NCI-H510A treated with DMSO at 0.1 percent for 48 hours (cell line): ENCODE data around the gene METTL15.
"Not testable (repeated sequence)": the region's sequence is repeated elsewhere in the genome, so short reads cannot be mapped to it uniquely, and the experiment has no call there.

ENCODE experiments used
- DNase-seq: peaks from one replicate; lab custom pipeline; 2025; lab: John Stamatoyannopoulos, UW

Gene METTL15, protein sequence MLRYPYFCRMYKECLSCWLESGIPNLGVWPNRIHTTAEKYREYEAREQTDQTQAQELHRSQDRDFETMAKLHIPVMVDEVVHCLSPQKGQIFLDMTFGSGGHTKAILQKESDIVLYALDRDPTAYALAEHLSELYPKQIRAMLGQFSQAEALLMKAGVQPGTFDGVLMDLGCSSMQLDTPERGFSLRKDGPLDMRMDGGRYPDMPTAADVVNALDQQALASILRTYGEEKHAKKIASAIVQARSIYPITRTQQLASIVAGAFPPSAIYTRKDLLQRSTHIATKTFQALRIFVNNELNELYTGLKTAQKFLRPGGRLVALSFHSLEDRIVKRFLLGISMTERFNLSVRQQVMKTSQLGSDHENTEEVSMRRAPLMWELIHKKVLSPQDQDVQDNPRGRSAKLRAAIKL

GRCh38 chr11:28107750-28108618, at the start of gene METTL15, which contains the start of gene KIF18A:
METTL15 (plus strand) TSS chr11:28108388; CDS start chr11:28113335, 4,947 bp downstream.
KIF18A (minus strand) TSS chr11:28108156; CDS start chr11:28097947, 10,209 bp downstream.
- peak; percentile 86 for DNase-seq

- no peak for DNase-seq
These were observed 36.9 kb upstream of the METTL15 start for GRCh38 chr11:28071305-28071704.

- DNase-seq, result no peak
These were observed 35.9 kb upstream of the METTL15 start for GRCh38 chr11:28072321-28072720.

DNA sequence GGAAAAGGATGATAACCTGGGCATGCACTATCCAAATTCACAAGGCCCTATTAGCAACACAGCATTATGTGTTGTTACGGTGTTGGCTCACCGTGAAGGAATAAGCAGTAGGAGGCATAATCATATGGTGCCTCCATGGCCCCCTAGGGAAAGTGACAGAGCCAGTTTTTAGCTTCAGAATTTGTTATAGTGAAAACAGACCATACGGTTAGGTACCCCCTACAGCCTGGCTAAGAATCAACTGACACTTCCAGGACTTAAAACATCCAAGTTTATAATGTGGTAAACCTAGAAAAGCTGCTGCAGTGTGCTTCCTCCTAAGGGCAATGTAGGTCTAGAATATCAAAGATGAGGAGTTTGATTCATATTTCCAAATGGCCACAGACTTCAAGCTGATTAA, 30.7 kb upstream of the METTL15 start:
- DNase-seq, result no peak

- no peak for DNase-seq
These were observed 25.1 kb upstream of the METTL15 start for GRCh38 chr11:28083118-28083517.

- DNase-seq, result no peak
These were observed 21.6 kb upstream of the METTL15 start for GRCh38 chr11:28086569-28086968.

DNA sequence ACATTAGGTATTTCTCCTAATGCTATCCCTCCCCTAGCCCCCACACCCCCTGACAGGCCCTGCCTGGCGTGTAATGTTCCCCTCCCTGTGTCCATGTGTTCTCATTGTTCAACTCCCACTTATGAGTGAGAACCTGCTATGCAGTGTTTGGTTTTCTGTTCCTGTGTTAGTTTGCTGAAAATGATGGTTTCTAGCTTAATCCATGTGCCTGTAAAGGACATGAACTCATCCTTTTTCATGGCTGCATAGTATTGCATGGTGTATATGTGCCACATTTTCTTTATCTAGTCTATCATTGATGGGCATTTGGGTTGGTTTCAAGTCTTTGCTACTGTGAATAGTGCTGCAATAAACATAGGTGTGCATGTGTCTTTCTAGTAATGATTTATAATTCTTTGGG, 21.0 kb upstream of the METTL15 start:
- not testable (repeated sequence) for DNase-seq

GRCh38 chr11:28087693-28088092, 20.5 kb upstream of the METTL15 start:
- DNase-seq, result not testable (repeated sequence)

DNA sequence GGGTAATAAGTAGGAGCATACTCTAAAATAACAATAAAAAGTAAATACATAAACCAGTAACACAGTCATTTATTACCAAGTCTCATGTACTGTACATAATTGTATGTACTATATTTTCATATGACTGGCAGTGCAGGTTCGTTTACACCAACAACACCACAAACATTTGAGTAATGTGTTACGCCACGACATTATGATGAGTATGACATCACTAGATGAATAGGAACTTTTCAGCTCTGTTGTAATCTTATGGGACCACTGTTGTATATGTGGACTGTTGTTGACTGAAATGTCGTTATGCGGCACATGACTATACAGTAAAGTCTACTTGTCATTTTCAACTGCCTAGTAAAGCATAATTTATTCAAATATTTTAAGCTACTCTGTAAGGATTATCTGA, 18.8 kb upstream of the METTL15 start:
- DNase-seq, result no peak

GRCh38 chr11:28090052-28090749, 18.0 kb upstream of the METTL15 start:
- DNase-seq, result no peak

- no peak for DNase-seq
These were observed 15.4 kb upstream of the METTL15 start for GRCh38 chr11:28092786-28093185.

- no peak for DNase-seq
These were observed 9.9 kb upstream of the METTL15 start for GRCh38 chr11:28098257-28098656.

- DNase-seq, result no peak
These were observed 8.5 kb upstream of the METTL15 start for GRCh38 chr11:28099715-28100114.

GRCh38 chr11:28100665-28101064, 7.5 kb upstream of the METTL15 start:
- no peak for DNase-seq

DNA sequence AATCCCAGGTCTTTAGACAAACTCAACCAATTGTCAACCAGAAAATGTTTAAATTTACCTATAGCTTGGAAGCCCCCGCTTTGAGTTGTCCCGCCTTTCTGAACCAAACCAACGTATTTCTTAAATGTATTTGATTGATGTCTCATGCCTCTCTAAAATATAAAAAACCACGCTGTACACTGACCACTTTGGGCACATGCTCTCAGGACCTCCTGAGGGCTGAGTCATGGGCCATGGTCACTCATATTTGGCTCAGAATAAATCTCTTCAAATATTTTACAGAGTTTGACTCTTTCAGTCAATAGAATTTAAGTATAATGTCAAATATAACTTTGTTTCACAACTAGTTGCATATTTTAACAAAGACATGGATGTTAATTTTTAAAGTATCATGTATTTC, 5.9 kb upstream of the METTL15 start:
- DNase-seq, result not testable (repeated sequence)

- no peak for DNase-seq
These were observed 3.8 kb upstream of the METTL15 start for GRCh38 chr11:28104425-28104824.

DNA sequence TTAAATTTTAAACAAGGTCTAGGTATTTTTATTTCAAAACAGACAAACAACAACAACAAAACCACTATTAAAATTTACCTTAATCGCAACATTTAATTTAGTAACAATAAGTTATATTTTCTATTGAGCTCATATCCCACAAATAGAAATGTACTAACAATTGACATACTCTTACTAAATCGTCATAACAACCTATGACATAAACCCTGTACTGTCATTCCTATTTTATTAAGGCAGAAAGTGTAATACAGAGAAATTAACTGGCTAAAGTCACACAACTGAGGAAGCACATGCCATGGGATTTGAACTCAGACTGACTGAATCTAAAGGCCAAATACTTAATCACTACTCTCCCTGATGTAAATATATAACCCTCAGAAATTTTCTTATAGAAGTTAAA, 3.2 kb upstream of the METTL15 start:
- no peak for DNase-seq

- no peak for DNase-seq
These were observed 2.3 kb upstream of the METTL15 start for GRCh38 chr11:28105869-28106268.

- no peak for DNase-seq
These were observed 1.7 kb upstream of the METTL15 start for GRCh38 chr11:28106353-28107043.

DNA sequence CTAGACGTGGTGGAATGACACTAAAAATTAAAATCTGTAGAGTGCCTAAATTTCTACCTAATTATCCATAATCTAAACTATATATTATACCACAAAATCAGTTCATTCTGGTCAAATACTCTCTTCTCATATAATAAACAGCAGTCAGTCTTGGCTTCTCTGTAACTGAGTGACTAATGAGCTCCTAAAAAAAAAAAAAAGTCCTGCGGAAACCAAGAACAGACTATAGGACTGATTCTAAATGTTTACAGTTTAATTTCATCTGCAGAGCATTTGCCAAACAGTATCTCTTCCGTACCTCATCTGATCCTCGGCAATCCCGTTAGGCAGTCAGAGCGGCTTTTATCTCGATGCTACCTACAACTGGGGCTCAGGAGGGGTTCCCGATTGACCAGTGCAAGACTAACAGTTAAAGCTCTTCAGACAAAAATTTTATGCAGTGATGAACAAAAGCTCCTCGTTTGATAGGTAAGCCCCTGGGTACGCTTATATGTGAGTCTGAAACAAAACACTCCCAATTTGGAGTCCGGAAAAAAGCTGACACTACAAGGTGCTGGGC, 918 bp upstream of the METTL15 start:
- peak; percentile 23 for DNase-seq

DNA sequence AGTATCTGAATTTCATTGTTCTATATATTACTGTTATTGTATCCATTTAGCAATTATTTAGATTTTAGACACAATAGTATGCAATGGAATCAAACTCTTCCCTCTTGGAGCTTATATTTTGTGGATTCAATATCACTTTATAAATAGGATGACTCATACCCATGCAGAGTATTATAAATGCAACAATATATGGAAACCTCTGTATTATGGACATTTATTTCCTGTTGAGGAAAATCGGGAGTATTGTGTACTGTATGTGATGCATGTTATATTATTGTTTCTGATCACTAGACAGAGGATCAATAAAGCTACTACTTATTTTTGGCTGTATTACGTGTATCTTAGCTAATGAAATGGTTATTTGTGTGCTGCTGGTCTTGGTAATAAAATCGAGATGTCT, 770 bp downstream of the METTL15 start:
- no peak for DNase-seq
